Fibroblast of lung (primary cell): ENCODE results near the gene RASSF7.

ENCODE experiments used
- EZH2 ChIP-seq: IDR thresholded peaks from 2 replicates; pipeline ENCODE4 v1.5.1; 2012; ENCODE audit warnings: low read length, control low read depth, mild to moderate bottlenecking; ENCODE audit errors: missing control alignments
- TF ChIP-seq, protein P1 (sequence below), 2 donors: IDR thresholded peaks in 1 of 2; conservative IDR thresholded peaks in 1 of 2; 1 replicate in 1 of 2; 2 replicates in 1 of 2; pipeline ENCODE4 v1.5.1; 2011 to 2012; ENCODE audit warnings: low read length in 2 of 2, control low read depth in 1 of 2, inconsistent platforms in 1 of 2, low read depth in 1 of 2, mild to moderate bottlenecking in 1 of 2

DNA sequence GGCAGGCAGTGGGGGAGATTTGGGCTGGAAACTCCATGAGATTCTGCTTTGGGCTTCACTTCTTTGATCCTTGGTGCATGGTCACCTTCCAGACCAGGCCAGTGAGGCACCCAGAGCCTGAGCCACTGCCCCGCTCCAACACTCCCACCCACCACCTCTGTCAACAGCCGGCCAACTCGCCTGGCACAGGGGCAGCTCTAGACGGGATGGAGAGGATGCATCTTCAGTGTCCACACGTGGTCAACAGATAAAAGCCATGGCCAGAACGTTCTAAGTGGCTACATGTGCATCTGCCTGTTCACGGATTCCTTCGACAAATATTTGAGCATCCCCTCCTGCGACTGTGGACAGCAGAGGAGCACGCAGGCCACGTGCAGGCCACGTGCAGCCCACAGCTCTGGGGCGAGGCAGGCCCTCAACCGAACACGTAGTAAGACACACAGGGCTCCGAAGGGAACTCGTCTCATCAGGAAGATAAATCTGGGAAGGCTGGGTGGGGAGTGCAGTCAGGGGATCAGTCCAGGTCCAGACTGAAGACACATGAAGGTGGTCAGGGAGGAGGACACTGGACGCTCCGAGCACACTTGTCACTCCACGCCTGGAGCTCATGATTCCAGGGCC lies 22.2 kb upstream of the RASSF7 start:
- TF ChIP-seq, protein P1, sequence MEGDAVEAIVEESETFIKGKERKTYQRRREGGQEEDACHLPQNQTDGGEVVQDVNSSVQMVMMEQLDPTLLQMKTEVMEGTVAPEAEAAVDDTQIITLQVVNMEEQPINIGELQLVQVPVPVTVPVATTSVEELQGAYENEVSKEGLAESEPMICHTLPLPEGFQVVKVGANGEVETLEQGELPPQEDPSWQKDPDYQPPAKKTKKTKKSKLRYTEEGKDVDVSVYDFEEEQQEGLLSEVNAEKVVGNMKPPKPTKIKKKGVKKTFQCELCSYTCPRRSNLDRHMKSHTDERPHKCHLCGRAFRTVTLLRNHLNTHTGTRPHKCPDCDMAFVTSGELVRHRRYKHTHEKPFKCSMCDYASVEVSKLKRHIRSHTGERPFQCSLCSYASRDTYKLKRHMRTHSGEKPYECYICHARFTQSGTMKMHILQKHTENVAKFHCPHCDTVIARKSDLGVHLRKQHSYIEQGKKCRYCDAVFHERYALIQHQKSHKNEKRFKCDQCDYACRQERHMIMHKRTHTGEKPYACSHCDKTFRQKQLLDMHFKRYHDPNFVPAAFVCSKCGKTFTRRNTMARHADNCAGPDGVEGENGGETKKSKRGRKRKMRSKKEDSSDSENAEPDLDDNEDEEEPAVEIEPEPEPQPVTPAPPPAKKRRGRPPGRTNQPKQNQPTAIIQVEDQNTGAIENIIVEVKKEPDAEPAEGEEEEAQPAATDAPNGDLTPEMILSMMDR (conservative IDR thresholded peaks at IDR 0.05 in 1 of 2, IDR thresholded peaks at IDR 0.05 in 1 of 2; ENCODE audit: low read depth in 1 of 2, low read length in 2 of 2), result no peak
- no peak for TF ChIP-seq EZH2
